ENCODE data around the gene DEPDC7. TPM values are rescaled to one million over a fixed set of nuclear protein-coding genes. Genes with fewer than 3 reads are reported as not detected.

Gene DEPDC7
- total RNA-seq, 1 experiment from 2014 or later = 7.5 TPM

GRCh38 chr11:33063326-33063881, 47.7 kb downstream of the DEPDC7 start:
- ATAC-seq (no peak), DNase-seq (ENCODE audit: low read depth, low spot score) (no peak)
- intact Hi-C loops (cut with micrococcal nuclease; ENCODE audit: unreplicated experiment) = loop anchor here (10.0 kb wide), 1 partner anchor 259 kb away; no protein-coding TSS in a partner anchor
- POLR2A ChIA-PET = no interaction called here
- Histone ChIP-seq H3K27ac (ENCODE audit: low read length) (no peak overlapping the region), H3K9me3 (ENCODE audit: control insufficient read depth, insufficient read depth, low read depth, low read length) (no peaks in the 10 kb centered on the region), H3K27me3 (ENCODE audit: control insufficient read depth, insufficient read depth, low read length) (no peaks in the 10 kb centered on the region), H3K4me3 (ENCODE audit: low read depth in 2 of 2, low read length in 2 of 2) (no peak overlapping the region), H3K36me3 (ENCODE audit: control insufficient read depth, insufficient read depth, low read length) (peaks cover 3% of the 10 kb centered on the region; the same call in 1 of the 2 replicates), H3K4me1 (ENCODE audit: control insufficient read depth, insufficient read depth, low read length) (no peaks in the 10 kb centered on the region)
- CTCF ChIA-PET = no interaction called here
- in situ Hi-C loops (cut with HindIII; ENCODE audit: low pct_unique_long_range_greater_than_20kb, low sequenced_read_pairs) = no loop called here
- no TSS peak for BruUV-seq (replicated peaks)
- TF ChIP-seq TCF7L2 (IDR thresholded peaks at IDR 0.05; ENCODE audit: low read depth, low read length) (no peak), CTCF (IDR thresholded peaks at IDR 0.05) (no peak)

DNA sequence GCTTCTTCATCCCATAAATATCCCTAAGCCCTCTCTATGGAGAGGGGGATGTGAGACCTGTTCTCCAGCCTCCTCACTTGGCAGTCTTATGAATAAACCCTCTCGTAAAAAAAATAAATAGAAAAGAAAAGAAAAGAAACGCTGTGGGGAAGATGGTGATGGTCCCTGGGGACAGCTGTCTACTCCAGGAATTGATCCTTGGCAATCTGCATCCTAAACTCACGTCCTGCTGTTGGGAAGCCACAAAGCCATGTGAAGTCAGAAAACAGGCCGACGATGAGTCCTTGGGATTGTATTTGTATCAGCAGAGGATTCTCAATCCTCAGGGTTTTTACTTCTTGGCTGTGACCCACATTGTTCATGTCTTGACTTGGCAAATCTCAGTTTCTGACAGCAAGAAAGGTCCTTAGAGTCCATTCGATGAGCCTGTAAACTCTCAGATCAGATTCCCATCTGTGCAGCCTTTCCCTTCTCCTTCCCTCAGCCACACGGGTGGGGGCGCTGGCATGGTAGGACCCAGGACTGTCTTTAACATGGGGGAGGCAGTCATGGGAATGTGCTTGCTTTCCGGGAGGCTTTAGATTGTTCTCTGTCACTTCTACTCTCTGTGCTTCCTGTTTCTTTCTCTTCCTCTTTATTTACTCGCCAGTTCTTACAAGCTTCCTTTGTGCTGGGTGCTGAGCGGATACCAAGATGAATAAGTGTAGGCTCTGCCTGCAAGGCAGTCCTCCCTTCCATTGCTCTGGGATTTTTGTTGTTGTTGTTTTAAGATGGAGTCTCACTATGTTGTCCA, 48.6 kb downstream of the DEPDC7 start:
- BruUV-seq (replicated peaks) = no TSS peak
- TF ChIP-seq SIN3A (IDR thresholded peaks at IDR 0.05; ENCODE audit: borderline replicate concordance, insufficient read depth, low read depth, low read length) = no peak
- TF ChIP-seq TCF7L2 (IDR thresholded peaks at IDR 0.05; ENCODE audit: low read depth, low read length) = no peak
- TF ChIP-seq CTCF (IDR thresholded peaks at IDR 0.05) = no peak
- TF ChIP-seq, protein P1, sequence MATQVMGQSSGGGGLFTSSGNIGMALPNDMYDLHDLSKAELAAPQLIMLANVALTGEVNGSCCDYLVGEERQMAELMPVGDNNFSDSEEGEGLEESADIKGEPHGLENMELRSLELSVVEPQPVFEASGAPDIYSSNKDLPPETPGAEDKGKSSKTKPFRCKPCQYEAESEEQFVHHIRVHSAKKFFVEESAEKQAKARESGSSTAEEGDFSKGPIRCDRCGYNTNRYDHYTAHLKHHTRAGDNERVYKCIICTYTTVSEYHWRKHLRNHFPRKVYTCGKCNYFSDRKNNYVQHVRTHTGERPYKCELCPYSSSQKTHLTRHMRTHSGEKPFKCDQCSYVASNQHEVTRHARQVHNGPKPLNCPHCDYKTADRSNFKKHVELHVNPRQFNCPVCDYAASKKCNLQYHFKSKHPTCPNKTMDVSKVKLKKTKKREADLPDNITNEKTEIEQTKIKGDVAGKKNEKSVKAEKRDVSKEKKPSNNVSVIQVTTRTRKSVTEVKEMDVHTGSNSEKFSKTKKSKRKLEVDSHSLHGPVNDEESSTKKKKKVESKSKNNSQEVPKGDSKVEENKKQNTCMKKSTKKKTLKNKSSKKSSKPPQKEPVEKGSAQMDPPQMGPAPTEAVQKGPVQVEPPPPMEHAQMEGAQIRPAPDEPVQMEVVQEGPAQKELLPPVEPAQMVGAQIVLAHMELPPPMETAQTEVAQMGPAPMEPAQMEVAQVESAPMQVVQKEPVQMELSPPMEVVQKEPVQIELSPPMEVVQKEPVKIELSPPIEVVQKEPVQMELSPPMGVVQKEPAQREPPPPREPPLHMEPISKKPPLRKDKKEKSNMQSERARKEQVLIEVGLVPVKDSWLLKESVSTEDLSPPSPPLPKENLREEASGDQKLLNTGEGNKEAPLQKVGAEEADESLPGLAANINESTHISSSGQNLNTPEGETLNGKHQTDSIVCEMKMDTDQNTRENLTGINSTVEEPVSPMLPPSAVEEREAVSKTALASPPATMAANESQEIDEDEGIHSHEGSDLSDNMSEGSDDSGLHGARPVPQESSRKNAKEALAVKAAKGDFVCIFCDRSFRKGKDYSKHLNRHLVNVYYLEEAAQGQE (IDR thresholded peaks at IDR 0.05; ENCODE audit: insufficient read depth in 1 of 2, low read depth in 2 of 2, low read length in 1 of 2) = no peak
- TF ChIP-seq POLR2AphosphoS5 (IDR thresholded peaks at IDR 0.05; ENCODE audit: low read depth, low read length) = no peak
- CTCF ChIA-PET = no interaction called here
- no peaks in the 10 kb centered on the region for H3K9me3 ChIP-seq (ENCODE audit: control insufficient read depth, insufficient read depth, low read depth, low read length)
- no peaks in the 10 kb centered on the region for H3K27me3 ChIP-seq (ENCODE audit: control insufficient read depth, insufficient read depth, low read length)
- DNase-seq (ENCODE audit: low read depth, low spot score) (no peak), ATAC-seq (no peak)
- H3K4me3 ChIP-seq (ENCODE audit: low read depth in 2 of 2, low read length in 2 of 2) = no peak overlapping the region
- POLR2A ChIA-PET = no interaction called here
- in situ Hi-C loops (cut with HindIII; ENCODE audit: low pct_unique_long_range_greater_than_20kb, low sequenced_read_pairs) = no loop called here
- H3K4me1 ChIP-seq (ENCODE audit: control insufficient read depth, insufficient read depth, low read length) = no peaks in the 10 kb centered on the region
- peaks cover 2% of the 10 kb centered on the region; the same call in 1 of the 2 replicates for H3K36me3 ChIP-seq (ENCODE audit: control insufficient read depth, insufficient read depth, low read length)
- H3K27ac ChIP-seq (ENCODE audit: low read length) = no peak overlapping the region
- intact Hi-C loops (cut with micrococcal nuclease; ENCODE audit: unreplicated experiment) = loop anchor here (10.0 kb wide), 1 partner anchor 259 kb away; no protein-coding TSS in a partner anchor

All from Panc1 (cell line).